ENCODE results near the gene FAM219A.
"Not testable (repeated sequence)": the region's sequence is repeated elsewhere in the genome, so short reads cannot be mapped to it uniquely, and the experiment has no call there.

FAM219A gene

DNA sequence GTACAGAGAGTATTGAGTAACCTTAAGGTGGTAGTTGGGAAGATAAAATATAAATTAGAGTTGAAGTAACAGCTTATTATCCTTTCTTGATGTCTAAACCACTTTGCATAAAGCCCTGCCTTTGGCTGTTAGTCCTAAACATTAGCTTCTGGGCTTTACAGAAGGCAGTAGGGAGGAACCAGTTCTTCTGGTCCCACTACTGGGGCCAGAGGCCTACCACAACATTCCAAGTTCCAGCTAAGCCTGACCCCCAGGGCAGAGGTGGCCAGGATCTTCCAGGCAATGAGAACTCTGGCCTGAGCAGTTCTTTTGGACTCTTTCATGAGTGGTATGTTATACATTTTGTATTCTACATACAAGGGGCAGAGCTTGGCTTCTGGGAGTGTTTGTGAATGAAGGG lies 26.3 kb upstream of the FAM219A start:
- no peak for DNase-seq

DNA sequence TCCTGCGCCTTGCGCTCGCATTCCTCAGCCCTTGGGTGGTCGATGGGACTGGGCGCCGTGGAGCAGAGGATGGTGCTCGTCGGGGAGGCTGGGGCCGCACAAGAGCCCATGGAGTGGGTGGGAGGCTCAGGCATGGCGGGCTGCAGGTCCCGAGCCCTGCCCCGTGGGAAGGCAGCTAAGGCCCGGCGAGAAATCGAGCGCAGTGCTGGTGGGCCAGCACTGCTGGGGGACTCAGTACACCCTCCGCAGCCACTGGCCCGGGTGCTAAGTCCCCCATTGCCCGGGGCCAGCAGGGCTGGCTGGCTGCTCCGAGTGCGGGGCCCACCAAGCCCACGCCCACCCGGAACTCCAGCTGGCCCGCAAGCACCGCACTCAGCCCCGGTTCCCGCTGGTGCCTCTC lies 24.4 kb upstream of the FAM219A start:
- not testable (repeated sequence) for DNase-seq

DNA sequence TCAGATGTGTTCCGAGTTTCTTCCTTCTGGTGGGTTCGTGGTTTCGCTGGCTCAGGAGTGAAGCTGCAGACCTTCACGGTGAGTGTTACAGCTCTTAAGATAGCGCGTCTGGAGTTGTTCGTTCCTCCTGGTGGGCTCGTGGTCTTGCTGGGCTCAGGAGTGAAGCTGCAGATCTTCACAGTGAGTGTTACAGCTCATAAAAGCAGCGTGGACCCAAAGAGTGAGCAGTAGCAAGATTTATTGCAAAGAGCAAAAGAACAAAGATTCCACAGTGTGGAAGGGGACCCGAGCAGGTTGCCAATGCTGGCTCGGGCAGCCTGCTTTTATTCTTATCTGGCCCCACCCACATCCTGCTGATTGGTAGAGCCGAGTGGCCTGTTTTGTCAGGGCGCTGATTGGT lies 23.2 kb upstream of the FAM219A start:
- not testable (repeated sequence) for DNase-seq

DNA sequence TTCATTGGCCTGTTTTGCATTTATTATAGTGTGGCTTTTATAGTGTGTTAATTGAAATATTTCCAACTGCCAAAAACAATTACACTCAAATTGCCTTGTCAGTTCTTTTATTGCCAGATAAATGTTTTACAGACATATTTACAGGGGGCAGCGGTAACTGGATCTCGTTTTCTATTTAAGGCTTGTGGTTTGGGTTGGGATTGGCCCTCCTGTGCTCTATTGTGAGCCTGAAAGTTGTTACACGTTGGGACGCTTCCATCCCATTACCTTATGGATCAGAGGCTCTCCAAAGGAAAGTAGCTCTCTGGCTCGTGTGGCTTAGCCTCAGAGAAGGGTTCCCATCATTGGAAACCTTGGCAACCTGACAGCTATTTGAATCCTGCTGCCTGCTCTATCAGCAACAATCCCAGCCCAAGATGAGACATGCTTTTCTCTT lies 21.1 kb upstream of the FAM219A start:
- no peak for DNase-seq

DNA sequence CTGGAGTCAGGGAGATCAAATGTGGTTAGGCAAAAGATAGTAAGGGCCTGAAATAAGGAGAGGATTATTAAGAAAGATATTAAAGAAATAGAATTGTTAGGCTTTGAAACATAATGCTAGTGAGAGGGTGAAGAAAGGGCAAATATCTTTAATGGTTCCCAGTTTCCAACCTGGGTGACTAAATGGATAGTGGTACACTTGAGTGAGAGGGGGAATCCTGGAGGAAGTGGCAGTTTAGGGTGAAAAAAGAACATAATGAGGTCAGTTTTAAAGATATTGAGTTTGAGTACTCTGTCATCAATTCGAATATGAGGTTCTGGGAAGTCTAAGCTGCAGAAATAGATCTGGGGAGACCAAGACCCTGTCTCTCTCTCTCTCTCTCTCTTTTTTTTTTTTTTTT lies 19.2 kb upstream of the FAM219A start:
- no peak for DNase-seq

DNA sequence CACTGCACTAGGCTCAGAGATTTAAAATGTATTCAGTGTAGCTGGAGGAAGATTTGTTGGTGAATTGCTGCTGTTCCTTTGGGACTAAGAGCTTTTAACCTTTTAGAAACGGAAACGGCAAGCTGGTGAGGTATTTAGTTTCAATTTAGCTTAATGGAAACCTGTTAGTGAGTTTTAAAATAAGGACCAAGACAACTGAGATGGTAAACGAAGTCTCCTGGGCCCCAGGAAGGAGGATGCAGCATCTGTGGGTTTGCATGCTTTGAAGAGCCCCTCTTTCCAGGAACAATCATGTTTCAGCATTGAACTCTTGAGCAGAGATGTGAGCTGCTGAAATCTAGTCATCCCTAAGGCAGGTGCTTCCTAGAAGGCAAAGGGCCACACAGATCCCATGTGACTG lies 16.7 kb upstream of the FAM219A start:
- DNase-seq, result no peak

DNA sequence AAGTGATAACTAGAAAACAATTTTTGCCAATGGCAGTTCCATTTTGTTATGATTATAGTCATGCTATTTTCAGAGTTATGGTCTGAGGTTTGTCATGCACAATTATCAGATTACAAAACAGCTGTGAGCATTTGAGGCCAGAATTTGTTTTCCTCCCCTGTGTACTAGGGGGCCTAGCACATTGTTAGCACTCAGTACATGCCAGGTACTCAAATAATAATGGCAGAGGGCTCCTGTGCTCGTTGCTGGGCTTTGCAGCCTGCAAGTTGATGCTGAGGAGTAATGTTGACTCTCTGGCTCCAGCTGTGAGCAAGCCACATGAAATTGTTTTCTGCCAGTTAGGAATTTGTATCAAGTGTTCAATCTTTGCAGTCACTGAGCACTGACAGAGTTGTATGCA lies 7.1 kb upstream of the FAM219A start:
- DNase-seq, result no peak

DNA sequence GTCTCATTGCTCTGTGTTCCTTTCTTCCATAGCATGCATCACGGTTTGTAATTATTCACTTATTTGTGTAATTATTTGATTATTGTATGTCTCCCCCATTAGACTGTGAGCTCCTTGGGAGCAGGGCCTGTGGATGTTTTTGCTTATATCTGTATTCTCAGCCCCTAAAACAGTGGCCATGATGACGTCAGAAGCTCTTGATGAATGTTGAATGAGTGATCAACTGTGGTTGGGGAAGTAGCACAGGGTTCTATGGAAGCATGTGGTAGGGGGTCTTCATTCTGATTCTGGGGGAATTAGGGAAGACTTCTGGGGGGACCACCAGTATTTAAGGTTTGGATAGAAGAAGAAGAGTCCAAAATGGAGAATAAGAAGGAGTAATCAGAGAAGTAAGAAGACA lies 6.2 kb upstream of the FAM219A start:
- no peak for DNase-seq

DNA sequence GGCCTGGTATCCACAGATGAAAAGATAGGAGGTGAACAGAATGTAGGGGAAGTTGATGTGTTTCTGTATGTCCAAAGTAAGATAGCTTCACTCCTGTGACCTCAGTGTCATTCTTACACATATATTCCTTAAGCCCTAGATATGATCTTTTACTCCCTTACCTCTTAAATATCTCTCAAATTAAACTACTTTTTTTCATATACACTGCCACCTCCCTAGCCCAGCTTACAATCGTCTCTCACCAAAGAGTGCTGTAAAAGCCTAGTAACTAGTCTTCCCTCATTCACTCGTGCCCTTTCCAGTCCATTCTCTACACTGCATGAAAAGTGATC lies 5.5 kb upstream of the FAM219A start:
- DNase-seq, result no peak

DNA sequence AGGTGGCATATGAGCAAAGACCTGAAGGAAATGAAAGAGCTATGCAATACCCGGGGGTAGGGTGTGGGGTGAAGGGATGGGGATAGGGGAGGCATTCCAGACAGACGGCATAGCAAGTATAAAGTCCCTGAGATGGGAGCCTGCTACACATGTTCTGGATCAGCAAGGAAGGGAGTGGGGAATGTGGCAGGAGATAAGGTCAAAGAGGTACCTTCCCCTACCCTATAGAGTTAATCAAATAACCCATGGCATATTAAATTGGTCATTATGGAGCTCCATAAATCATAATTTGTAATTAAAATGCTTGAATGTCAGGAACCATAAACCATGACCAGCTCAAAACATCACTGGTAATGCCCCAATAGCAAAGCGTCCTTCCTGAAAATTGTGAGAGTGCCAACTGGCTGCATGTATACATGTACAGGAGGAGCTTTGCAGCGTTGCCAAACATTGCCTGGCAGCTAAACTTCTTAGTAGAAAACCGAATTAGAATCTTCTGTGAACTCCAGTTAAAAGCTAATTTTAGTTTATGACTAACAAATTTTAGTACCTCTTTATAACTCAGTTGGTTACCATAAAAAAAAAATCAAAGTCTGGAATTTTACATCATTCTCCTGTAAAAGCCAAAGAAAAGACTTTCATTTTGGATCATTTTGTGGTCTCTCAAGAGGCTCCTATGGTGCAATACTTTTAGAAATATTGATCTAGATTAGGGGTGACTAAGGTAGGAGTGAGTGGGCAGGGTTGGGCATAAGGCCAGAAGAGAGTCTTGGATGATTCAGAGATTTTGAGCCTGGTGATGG lies 4.9 kb upstream of the FAM219A start:
- no peak for DNase-seq

DNA sequence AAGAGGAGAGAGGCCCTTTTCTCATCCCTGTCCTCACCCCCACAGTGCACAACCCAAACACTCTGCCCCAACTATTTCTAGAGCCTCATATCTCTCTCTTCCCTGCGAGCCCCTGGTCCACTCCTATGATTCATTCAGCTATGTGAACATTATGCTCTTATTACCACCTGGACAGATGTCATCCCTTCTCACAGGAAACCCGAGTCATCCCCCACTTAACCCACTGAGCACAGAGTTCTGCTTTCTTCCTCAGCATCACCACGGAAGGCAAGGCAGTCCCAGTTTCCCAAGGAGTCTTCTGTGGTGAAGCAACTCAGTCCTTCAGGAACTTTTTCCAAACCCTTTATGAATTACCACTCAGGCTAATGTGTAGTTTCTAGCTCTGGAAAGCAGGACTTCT lies 1.6 kb upstream of the FAM219A start:
- no peak for DNase-seq

DNA sequence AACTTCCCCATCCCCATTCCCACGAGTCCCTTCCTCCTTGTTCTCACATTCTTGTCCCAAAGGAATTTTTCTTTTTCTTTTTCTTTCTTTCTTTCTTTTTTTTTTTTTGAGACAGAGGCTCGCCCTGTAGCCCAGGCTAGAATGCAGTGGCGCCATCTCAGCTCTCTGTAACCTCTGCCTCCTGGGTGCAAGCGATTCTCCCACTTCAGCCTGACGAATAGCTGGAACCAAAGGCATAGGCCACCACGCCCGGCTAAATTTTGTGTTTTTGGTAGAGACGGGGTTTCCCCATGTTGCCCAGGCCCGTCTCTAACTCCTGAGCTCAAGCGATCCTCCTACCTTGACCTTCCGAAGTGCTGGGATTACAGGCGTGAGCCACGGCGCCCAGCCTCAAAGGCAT lies 986 bp upstream of the FAM219A start:
- DNase-seq, result no peak

DNA sequence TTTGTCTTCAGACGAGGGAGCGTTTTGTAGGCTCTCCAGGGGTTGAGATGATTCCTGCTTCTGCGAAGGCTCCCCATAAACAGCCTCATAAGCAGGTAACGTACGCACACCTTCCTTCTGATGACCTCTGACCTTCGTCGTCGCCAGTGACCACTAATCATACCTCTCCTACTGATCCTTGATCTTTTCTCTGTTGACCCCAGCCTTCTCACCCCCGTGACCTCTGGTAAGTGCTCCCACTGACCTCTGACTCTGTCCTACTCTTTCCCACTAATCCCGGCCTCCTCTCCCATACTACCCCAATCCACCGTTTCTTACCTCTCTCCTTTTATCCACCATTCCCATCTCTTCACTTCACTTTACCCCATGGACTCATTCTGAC lies 580 bp upstream of the FAM219A start:
- DNase-seq, result no peak

DNA sequence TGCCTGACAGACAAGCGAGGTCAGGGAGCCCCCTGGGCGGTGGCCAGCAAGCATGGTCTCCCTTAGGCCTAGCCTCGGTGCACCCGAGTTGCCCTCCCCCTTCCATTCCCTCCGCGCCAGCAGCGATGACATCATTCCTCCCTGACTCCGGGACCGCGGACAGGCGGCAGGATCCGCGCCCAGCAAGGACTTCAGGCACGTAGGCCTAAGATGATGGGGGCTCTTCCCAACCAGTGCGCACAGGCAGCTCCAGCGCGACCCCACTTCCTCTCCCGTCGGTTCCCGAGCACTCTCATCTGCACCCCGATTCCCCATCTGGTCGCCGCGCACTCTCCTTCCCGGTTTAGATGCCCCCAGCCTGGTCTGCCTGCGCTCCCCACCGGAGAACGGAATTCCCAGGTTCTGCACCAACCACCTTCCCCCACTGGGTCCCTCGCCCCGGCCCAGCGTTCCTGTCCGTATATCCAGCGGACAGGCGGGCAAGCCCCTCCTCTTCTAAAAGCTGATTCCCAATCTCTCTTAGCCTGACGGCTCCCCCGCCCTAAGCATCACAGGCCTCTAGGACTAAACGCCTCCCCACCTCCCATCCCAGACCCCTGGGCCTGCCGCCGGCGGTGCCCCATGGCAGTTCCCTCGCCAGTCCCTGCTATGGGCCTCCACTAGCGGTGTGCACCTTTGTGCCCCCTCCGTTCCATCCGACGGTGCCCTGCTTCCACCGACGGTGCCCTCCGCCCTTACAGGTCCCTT lies 931 bp downstream of the FAM219A start:
- peak; percentile 9 to 60 (median 46) for DNase-seq

DNA sequence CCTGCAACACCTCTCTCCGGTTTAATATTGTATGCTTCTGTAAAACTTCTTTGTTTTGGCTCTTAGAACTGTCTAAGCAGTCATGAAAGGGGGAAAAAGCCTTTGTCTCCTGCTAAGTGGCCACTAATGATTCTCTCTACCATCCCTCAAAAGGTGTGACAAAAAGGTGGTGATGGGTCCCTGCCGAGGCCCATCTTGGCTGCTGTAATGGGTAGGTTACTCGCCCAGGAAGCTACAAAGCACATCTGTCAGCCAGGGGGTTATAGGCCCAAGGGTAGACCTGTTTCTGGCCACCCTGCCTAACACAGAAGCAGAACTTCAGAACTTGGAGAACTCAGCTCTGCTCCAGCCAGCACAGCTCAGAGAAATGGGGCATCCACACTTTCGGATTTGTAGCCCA lies 1.6 kb downstream of the FAM219A start:
- DNase-seq, result no peak

DNA sequence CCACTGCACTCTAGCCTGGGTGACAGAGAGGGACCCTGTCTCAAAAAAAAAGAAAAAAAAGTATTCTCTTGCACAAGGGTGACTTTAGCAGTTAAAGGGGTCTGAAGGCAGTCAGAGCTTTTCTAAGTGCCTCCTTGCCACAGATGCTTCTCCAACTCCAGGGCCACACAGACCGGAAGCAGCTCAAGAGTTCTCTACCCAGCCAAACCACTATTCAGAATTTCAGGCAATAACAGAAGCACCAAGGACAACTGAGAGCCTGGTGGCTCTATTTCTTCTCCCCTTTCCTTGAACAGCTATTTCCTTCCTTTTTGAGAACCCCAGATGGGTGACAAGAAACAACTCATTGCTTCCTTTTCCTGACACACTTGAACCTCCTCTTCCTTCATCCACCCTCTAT lies 2.2 kb downstream of the FAM219A start:
- DNase-seq, result no peak

DNA sequence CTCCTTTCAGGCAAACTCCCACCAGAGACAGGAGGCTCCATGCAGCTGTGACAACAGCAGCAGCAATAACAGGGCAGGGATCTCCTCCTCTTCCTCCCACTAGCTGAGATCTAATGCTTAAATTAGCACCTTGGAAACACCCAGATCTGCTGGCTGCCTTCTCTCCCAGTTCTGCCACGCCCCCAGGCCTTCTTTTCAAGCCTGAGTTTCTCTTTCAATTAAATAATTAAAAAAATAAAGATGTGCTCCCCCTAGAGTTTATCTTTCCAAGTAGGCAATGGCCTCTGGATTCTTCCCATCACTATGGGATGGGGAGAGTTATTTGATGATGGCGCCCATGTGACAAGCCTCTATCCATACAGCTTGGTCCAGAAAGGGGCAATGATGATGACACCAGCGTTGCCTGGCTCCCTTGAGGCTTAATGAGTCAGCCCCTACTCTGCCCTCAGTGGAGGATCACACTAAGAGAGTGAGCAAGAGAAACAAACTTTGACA lies 3.8 kb downstream of the FAM219A start:
- DNase-seq, result peak in 2 of 14 donors; percentile 6 to 15

DNA sequence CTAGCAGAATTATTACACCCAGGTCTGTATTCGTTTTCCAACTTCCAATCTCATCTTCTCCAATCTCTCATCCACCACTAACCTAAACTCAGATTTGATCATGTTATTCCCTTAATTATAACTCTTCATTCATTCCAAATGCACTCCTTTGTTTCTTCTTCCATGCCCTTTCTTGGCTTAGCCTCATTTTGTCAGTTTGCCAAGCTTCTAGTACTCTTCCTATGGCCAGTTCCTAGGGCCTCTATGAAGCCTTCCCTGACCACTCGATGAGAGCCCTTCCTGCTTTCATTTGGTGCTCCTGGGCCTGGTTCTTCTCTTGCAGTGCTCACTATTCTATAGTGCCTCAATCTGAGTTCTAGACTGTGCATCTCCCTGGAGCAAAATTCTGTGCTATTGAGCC lies 5.8 kb downstream of the FAM219A start:
- no peak for DNase-seq

DNA sequence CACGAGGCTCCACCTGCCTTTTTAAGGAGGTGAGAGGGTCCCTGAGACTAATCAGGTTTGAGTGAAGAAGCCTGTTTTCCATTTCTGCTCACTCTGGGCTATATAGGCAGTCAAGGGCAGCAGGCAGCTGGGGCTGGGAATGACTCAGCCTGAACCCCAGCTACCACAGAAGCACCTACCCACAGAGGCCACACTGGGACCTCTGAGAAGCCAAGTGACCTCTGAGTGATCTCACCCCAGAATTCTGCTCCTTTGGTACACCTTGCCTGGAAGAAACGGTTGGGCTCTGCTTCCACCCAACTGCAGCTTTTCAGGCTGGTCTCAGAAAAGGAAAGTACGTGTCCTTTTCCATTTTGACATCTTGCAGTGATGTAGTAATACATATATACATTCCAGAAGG lies 6.8 kb downstream of the FAM219A start:
- no peak for DNase-seq

DNA sequence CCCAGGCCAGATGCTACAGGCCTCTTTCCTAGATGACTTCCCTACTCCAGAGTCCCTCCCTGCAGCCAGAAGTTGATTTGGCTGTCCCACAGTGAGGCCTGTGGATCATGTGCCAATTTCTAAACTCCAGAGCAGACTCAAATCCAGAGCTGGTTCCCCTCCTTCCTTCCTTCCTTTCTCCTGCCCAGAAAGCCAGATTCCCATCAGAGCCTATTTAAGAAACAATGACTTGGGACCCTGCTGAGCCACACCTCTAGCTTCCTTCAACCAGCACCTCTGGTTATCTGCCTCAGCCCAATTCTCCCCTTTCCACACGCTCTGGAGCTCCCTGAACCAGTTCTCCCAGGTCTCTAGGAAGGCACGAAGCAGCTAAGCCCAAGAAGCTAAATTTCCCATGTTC lies 7.2 kb downstream of the FAM219A start:
- no peak for DNase-seq

DNA sequence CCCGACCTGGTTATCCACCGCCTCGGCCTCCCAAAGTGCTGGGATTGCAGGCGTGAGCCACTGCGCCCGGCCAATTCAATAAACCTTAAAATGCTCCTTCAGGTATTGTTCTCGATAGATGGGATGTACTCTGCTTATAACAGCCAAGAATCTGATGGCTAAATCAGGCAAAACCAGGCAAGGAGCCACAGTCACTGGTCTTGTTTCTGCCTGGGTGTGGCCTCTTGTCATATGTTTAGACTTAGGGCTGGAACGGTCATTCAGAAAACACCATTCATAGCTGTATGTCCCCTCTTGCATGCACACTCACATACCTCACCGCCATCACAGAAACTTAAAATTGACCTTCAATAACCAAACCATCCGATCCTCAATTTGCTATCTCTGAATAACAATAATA lies 7.7 kb downstream of the FAM219A start:
- no peak for DNase-seq

DNA sequence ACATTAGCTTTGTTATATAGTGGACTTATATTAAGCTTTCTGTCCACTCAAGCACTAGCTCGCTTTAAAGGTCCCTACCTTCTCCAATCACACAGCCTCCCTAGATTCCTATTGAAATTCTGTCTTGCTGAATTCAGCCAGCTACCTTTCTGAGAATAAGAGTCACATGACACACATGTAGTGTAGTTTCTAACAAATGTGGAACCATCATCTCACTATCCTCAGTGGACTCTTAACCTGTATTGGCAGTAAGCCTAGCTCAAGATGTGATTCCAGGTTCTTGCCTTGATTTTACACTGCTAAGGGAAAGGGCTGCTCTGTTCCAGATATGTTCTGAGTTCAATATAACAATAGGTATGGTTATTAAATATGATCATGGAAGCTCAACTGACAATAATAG lies 11.4 kb downstream of the FAM219A start:
- no peak for DNase-seq

DNA sequence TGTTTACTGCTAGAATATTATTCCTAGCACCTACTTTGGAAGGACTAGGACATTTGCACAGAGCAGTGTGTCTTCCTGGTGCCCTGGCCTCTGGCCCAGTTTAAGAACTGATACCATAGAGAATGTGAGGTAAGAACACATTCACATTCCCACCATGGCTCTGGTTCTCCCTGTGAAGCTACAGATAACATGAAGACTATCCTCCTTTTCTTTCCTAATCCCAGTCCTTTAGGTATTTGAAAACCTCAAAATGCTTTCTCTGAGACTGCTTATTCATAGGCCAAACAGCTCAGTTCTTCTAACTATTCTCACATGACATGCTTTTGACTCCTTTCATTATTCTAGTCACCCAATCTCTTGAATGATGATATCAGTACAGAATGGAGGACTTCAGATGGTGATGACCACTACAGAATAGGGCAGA lies 11.9 kb downstream of the FAM219A start:
- no peak for DNase-seq

DNA sequence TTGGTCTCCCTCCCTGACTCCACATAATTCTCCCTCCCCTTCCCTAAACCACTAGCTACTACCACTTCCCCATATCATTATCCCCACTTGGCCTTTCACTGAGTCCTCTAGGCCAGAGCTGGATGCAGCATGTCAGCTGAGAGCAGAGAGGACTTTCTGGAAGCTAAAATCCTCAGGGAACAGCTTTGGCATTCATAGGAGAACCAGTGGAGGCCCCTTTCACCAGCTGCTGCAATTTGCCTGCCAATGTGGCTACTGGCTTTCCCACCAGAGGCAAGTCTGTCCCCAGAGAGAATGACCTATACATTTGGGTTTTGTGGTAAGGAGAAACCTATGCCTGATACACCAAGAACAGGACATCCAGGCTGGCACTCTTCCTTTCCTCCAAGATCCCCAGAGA lies 14.4 kb downstream of the FAM219A start:
- no peak for DNase-seq
